ENCODE results near the gene FAM9B. TPM values are rescaled to one million over a fixed set of nuclear protein-coding genes. Genes with fewer than 3 reads are reported as not detected.

FAM9B gene
- total RNA-seq, 4 donors from 2014 or later, result not detected

DNA sequence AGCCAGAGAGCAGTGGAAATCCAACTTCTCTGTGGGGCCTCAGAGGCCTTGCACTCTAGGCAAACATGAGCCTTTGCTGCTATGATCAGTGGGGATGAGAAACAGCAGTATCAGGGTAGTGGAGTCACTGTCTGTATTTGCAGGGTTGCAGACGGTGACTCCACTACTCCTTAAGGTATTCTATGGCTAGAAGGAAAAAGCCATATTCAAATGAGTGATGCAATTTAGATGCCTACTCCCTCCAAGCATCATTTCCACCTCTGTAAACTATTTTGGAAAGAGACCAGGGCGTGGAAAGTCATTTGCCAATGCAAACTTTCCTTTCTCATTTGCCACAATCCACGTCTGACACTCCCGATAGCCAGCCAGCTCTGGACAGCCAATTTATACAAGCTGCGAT lies 35.6 kb upstream of the FAM9B start:
- H3K27me3 ChIP-seq, result no peaks in the 10 kb centered on the region
- intact Hi-C loops (cut with DNase I), result no loop called here
- no peaks in the 10 kb centered on the region for H3K4me1 ChIP-seq
- DNase-seq, result no peak
- 87 to 93% methylated on average over 5 of the region's 5 CpGs for WGBS, 2 donors
- H3K27ac ChIP-seq, result no peak overlapping the region
- TF ChIP-seq POLR2A (IDR thresholded peaks at IDR 0.05), result no peak
- TF ChIP-seq, protein P1, sequence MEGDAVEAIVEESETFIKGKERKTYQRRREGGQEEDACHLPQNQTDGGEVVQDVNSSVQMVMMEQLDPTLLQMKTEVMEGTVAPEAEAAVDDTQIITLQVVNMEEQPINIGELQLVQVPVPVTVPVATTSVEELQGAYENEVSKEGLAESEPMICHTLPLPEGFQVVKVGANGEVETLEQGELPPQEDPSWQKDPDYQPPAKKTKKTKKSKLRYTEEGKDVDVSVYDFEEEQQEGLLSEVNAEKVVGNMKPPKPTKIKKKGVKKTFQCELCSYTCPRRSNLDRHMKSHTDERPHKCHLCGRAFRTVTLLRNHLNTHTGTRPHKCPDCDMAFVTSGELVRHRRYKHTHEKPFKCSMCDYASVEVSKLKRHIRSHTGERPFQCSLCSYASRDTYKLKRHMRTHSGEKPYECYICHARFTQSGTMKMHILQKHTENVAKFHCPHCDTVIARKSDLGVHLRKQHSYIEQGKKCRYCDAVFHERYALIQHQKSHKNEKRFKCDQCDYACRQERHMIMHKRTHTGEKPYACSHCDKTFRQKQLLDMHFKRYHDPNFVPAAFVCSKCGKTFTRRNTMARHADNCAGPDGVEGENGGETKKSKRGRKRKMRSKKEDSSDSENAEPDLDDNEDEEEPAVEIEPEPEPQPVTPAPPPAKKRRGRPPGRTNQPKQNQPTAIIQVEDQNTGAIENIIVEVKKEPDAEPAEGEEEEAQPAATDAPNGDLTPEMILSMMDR (IDR thresholded peaks at IDR 0.05), result no peak
- no peaks in the 10 kb centered on the region for H3K36me3 ChIP-seq
- H3K4me3 ChIP-seq (replicated peaks in 1 of 3), result no peak overlapping the region
- no peaks in the 10 kb centered on the region for H3K9me3 ChIP-seq

DNA sequence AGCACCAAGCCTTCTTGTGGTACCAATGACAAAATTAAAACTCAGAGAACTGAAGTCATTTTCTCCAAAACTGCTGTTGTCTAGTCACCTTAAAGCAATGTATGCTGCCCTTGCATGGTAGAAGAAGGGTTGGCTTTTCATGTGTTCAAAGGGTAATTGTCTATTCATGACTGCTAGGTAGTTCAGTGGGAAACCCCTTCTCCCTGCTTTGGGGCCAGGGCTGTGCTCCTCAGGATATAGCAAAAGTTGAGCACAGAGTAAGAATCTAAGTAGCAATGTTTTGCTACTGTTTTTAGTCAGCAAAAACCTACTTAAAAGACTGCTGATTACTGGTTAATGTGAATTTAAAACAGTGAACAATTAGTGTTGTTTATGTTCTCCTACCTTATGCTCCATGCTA lies 30.8 kb upstream of the FAM9B start:
- H3K36me3 ChIP-seq, result no peaks in the 10 kb centered on the region
- no peak overlapping the region for H3K4me3 ChIP-seq (replicated peaks in 1 of 3)
- no peaks in the 10 kb centered on the region for H3K27me3 ChIP-seq
- no peak overlapping the region for H3K27ac ChIP-seq
- TF ChIP-seq, protein P1 (IDR thresholded peaks at IDR 0.05), result no peak
- no peak for TF ChIP-seq POLR2A (IDR thresholded peaks at IDR 0.05)
- H3K9me3 ChIP-seq, result no peaks in the 10 kb centered on the region
- intact Hi-C loops (cut with DNase I), result no loop called here
- no peak for DNase-seq
- no peaks in the 10 kb centered on the region for H3K4me1 ChIP-seq

DNA sequence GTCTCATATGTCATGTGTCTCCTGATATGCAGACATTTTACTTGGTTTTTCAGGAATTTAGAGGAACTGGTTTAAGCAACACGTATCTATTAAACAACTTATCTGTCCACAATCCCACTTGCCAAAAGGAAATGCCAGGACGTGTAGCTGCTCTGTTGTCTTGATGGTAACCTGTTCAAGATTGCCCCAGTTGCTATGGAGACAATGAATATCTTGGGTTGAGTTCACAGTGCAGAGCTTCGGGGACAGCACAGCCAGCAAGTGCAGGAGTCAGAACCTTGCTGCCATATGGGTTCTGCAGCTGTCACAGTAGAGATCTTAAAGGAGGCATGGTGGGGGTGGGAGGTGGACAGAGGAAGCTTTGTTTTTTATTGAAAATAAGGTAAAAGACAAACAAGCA lies 28.7 kb upstream of the FAM9B start:
- 44 to 51% methylated on average over 3 of the region's 3 CpGs for WGBS, 2 donors
- H3K27ac ChIP-seq, result no peak overlapping the region
- intact Hi-C loops (cut with DNase I), result no loop called here
- no peak overlapping the region for H3K4me3 ChIP-seq (replicated peaks in 1 of 3)
- H3K36me3 ChIP-seq, result no peaks in the 10 kb centered on the region
- H3K4me1 ChIP-seq, result no peaks in the 10 kb centered on the region
- H3K27me3 ChIP-seq, result no peaks in the 10 kb centered on the region
- DNase-seq, result no peak
- H3K9me3 ChIP-seq, result no peaks in the 10 kb centered on the region
- TF ChIP-seq, protein P1 (IDR thresholded peaks at IDR 0.05), result no peak
- TF ChIP-seq POLR2A (IDR thresholded peaks at IDR 0.05), result no peak

DNA sequence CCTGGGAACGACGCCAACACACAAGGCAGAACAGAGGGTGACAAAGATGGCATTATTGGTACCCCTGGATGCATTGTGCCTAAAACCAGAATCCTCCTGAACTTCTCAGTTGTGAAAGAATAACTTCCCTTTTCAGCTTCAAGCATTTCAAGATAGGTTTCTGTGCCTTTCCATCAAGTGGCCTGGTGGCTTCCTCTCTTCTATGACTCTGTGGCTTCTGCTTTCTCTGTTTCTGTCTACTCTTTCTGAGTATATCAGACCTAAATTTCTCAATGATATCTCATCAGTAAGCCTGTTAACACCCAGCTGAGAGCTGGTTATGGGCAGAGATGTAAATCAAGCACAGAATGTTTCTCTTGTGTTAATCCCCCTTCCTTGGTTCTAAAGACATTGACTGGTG lies 21.4 kb upstream of the FAM9B start:
- TF ChIP-seq, protein P1 (IDR thresholded peaks at IDR 0.05), result no peak
- TF ChIP-seq POLR2A (IDR thresholded peaks at IDR 0.05), result no peak
- Histone ChIP-seq H3K4me1 (no peaks in the 10 kb centered on the region), H3K27me3 (no peaks in the 10 kb centered on the region), H3K27ac (no peak overlapping the region), H3K4me3 (replicated peaks in 1 of 3) (no peak overlapping the region), H3K36me3 (no peaks in the 10 kb centered on the region), H3K9me3 (no peaks in the 10 kb centered on the region)
- 68 to 72% methylated on average over 2 of the region's 2 CpGs for WGBS, 2 donors
- DNase-seq, result no peak
- intact Hi-C loops (cut with DNase I), result no loop called here

DNA sequence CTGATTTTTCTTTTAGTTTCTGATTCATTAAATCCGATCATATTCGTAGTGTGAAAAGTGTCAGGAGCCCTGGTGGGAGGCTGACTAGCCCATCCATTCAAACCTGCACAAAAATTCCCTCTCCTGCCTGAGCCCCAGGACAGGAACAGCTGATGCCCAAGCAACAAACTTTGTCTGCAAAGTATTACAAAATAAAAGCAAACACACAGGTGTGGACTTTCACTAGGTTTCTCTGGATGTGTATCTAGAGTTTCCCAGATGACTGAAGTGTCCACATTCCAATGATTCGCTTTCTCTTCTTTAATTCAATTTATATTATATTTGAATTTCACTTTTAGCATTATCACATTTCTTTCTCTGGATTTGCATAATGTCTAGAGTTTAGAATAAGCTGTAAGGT lies 18.2 kb upstream of the FAM9B start:
- H3K4me3 ChIP-seq (replicated peaks in 1 of 3), result no peak overlapping the region
- H3K27ac ChIP-seq, result no peak overlapping the region
- TF ChIP-seq POLR2A (IDR thresholded peaks at IDR 0.05), result no peak
- DNase-seq, result no peak
- 82 to 87% methylated on average over 3 of the region's 3 CpGs for WGBS, 2 donors
- no peaks in the 10 kb centered on the region for H3K4me1 ChIP-seq
- H3K36me3 ChIP-seq, result no peaks in the 10 kb centered on the region
- intact Hi-C loops (cut with DNase I), result no loop called here
- no peaks in the 10 kb centered on the region for H3K9me3 ChIP-seq
- no peaks in the 10 kb centered on the region for H3K27me3 ChIP-seq

DNA sequence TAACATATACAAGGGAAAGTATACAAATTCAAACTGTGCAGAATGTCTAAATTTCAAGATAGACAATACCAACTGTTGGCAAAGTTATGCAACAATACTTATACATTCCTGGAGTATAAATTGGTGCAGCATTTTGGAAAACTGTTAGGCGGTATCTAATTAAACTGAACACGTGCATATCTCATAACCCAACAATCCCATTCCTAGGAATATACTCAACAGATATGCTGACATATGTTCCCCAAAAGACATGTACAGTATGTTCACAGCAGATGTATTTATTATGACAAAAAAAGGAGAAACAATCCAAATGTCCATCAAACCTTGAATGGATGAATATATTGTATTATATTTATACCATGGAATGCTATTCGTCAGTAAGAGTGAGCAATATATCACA lies 16.4 kb upstream of the FAM9B start:
- TF ChIP-seq POLR2A (IDR thresholded peaks at IDR 0.05), result no peak
- TF ChIP-seq, protein P1 (IDR thresholded peaks at IDR 0.05), result no peak
- DNase-seq, result no peak
- no peaks in the 10 kb centered on the region for H3K36me3 ChIP-seq
- no peak overlapping the region for H3K27ac ChIP-seq
- H3K4me1 ChIP-seq, result no peaks in the 10 kb centered on the region
- intact Hi-C loops (cut with DNase I), result no loop called here
- H3K9me3 ChIP-seq, result no peaks in the 10 kb centered on the region
- no peak overlapping the region for H3K4me3 ChIP-seq (replicated peaks in 1 of 3)
- H3K27me3 ChIP-seq, result no peaks in the 10 kb centered on the region
- WGBS, 2 donors, result 91 to 94% methylated on average over 3 of the region's 3 CpGs

Data from thyroid gland (tissue), 4 donors.